Mammary epithelial cell (primary cell): ENCODE measurements around the gene BIRC3.

Experiments used
- EZH2 ChIP-seq: IDR thresholded peaks from 2 replicates; pipeline ENCODE4 v1.6.1; 2012; ENCODE audit warnings: low read length, inconsistent platforms, borderline replicate concordance
- TF ChIP-seq, protein P1 (sequence below), 2 donors: IDR thresholded peaks in 1 of 2; conservative IDR thresholded peaks in 1 of 2; 2 replicates each; pipeline ENCODE4 v1.5.1; 2011 to 2012; ENCODE audit warnings: inconsistent platforms in 2 of 2, low read length in 2 of 2, mild to moderate bottlenecking in 2 of 2, control low read depth in 1 of 2, low read depth in 1 of 2; ENCODE audit not compliant: insufficient read depth in 1 of 2; ENCODE audit errors: extremely low read depth in 1 of 2

DNA sequence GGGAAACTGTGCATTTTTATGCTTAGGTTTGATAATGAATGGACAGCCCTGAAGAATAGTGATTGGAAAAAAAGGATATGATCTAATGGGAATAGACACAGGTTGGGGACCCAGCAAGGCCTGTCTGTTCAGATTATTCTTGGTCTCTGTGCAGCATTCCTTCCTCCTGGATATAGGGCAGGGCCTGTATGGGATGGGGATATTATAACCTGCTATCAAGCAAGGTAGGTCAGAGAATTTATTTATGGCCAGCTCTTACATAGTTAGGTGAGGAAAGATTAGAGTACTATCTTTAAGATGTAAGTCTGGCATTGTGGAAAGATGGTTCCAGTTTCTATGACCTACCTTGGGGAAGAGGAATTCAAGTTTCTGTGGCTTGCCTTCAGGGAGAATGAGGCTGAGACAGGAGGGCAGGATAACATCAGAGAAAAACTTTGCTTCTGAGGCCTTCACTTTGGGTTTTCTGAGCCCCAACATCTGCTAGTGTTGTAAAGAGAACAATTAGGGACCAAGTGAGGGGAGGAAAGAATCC lies 21.3 kb downstream of the BIRC3 start:
- TF ChIP-seq, protein P1, sequence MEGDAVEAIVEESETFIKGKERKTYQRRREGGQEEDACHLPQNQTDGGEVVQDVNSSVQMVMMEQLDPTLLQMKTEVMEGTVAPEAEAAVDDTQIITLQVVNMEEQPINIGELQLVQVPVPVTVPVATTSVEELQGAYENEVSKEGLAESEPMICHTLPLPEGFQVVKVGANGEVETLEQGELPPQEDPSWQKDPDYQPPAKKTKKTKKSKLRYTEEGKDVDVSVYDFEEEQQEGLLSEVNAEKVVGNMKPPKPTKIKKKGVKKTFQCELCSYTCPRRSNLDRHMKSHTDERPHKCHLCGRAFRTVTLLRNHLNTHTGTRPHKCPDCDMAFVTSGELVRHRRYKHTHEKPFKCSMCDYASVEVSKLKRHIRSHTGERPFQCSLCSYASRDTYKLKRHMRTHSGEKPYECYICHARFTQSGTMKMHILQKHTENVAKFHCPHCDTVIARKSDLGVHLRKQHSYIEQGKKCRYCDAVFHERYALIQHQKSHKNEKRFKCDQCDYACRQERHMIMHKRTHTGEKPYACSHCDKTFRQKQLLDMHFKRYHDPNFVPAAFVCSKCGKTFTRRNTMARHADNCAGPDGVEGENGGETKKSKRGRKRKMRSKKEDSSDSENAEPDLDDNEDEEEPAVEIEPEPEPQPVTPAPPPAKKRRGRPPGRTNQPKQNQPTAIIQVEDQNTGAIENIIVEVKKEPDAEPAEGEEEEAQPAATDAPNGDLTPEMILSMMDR (conservative IDR thresholded peaks at IDR 0.05 in 1 of 2, IDR thresholded peaks at IDR 0.05 in 1 of 2; ENCODE audit: extremely low read depth in 1 of 2, insufficient read depth in 1 of 2, low read depth in 1 of 2, low read length in 2 of 2), result no peak
- TF ChIP-seq EZH2, result no peak
